SU-DHL-6 (cell line): ENCODE results near the gene SCAPER.
"Not testable (repeated sequence)": the region's sequence is repeated elsewhere in the genome, so short reads cannot be mapped to it uniquely, and the experiment has no call there.

ENCODE experiments used
- H2AFZ ChIP-seq: fragments of 200-600 bp; sonication (generic); 2 replicates; pipeline ENCODE4 v1.6.1; 2014; ENCODE audit warnings: low read depth, mild to moderate bottlenecking, moderate library complexity, mixed read lengths, antibody characterized with exemption, low read length; ENCODE audit not compliant: severe bottlenecking
- H3F3A ChIP-seq: fragments of 200-600 bp; shearing (Covaris generic); 2 replicates; pipeline ENCODE4 v1.6.0; 2016; ENCODE audit warnings: antibody characterized with exemption, mild to moderate bottlenecking; ENCODE audit not compliant: insufficient read depth
- H3K27ac ChIP-seq: fragments of 200-600 bp; sonication (generic); 2 replicates; pipeline ENCODE4 v1.5.1; 2016; ENCODE audit warnings: low read depth, mild to moderate bottlenecking, low read length, moderate library complexity, mixed read lengths
- H3K27me3 ChIP-seq: fragments of 200-600 bp; sonication (generic), shearing (Covaris generic); 2 replicates; pipeline ENCODE4 v1.6.0; 2014; ENCODE audit warnings: mild to moderate bottlenecking, low read length
- H3K36me3 ChIP-seq: fragments of 200-600 bp; sonication (generic); 2 replicates; pipeline ENCODE4 v1.6.1; 2014; ENCODE audit warnings: mild to moderate bottlenecking, low read length, mixed read lengths
- H3K4me2 ChIP-seq: fragments of 300-600, 200-600 bp; shearing (Covaris generic), sonication (generic); 2 replicates; pipeline ENCODE4 v1.6.0; 2014; ENCODE audit warnings: low read length, low read depth, mild to moderate bottlenecking; ENCODE audit not compliant: poor library complexity, severe bottlenecking
- H3K4me3 ChIP-seq: fragments of 200-600 bp; sonication (generic); 2 replicates; pipeline ENCODE4 v1.5.1; 2014; ENCODE audit warnings: antibody characterized with exemption, low read length, mild to moderate bottlenecking, mixed read lengths; ENCODE audit not compliant: insufficient read depth, poor library complexity, severe bottlenecking
- H3K79me2 ChIP-seq: fragments of 200-600 bp; sonication (generic); 2 replicates; pipeline ENCODE4 v1.6.1; 2014; ENCODE audit warnings: mild to moderate bottlenecking, low read length, moderate library complexity; ENCODE audit not compliant: insufficient read depth
- H3K9ac ChIP-seq: fragments of 200-600 bp; sonication (generic); 2 replicates; pipeline ENCODE4 v1.7.0; 2014; ENCODE audit warnings: mild to moderate bottlenecking, low read length
- H3K9me2 ChIP-seq: fragments of 200-600 bp; sonication (generic); replicated peaks from 2 replicates; pipeline ENCODE4 v1.6.1; 2014; ENCODE audit warnings: low read length; ENCODE audit not compliant: insufficient read depth
- H3K9me3 ChIP-seq: fragments of 200-600 bp; sonication (generic); 2 replicates; pipeline ENCODE4 v1.6.1; 2014; ENCODE audit warnings: low read length, mixed read lengths; ENCODE audit not compliant: insufficient read depth
- H4K20me1 ChIP-seq: fragments of 200-600 bp; sonication (generic); 2 replicates; pipeline ENCODE4 v1.6.1; 2014; ENCODE audit warnings: low read depth, mild to moderate bottlenecking, antibody characterized with exemption, low read length, moderate library complexity, mixed read lengths
- CTCF ChIP-seq: fragments of 200-600 bp; sonication (generic); IDR thresholded peaks from one replicate; pipeline ENCODE4 v1.5.1; 2017; ENCODE audit warnings: antibody characterized with exemption, mild to moderate bottlenecking, low read length, moderate library complexity; ENCODE audit not compliant: insufficient read depth, poor library complexity, severe bottlenecking
- EZH2phosphoT487 ChIP-seq: fragments of 200-600 bp; sonication (generic), shearing (Covaris generic); conservative IDR thresholded peaks from 2 replicates; pipeline ENCODE4 v1.6.1; 2018; ENCODE audit warnings: mild to moderate bottlenecking, antibody characterized with exemption, low read length, moderate library complexity, mixed read lengths

SCAPER gene

GRCh38 chr15:76887280-76888141 lies 17.6 kb downstream of the SCAPER start:
- not testable (repeated sequence) for H3K36me3 ChIP-seq, H3K9ac ChIP-seq, H3K27ac ChIP-seq, H4K20me1 ChIP-seq, H3K79me2 ChIP-seq, H3K9me3 ChIP-seq, H3K4me3 ChIP-seq, H3K4me2 ChIP-seq, H3K9me2 ChIP-seq, H3K27me3 ChIP-seq, H3F3A ChIP-seq, H2AFZ ChIP-seq

GRCh38 chr15:76885212-76885611 lies 19.9 kb downstream of the SCAPER start:
- Histone ChIP-seq H3K79me2 (no peaks in the 10 kb centered on the region), H3K27ac (no peak overlapping the region), H3K9ac (no peak overlapping the region), H3K36me3 (no peaks in the 10 kb centered on the region), H3K9me2 (no peaks in the 10 kb centered on the region), H3K27me3 (no peaks in the 10 kb centered on the region), H4K20me1 (no peaks in the 10 kb centered on the region), H3F3A (no peaks in the 10 kb centered on the region), H3K4me3 (no peak overlapping the region), H2AFZ (no peak overlapping the region), H3K9me3 (no peaks in the 10 kb centered on the region), H3K4me2 (no peak overlapping the region)
- TF ChIP-seq EZH2phosphoT487 (no peak), CTCF (no peak)

- Histone ChIP-seq H3K9me3 (no peaks in the 10 kb centered on the region), H4K20me1 (no peaks in the 10 kb centered on the region), H3K36me3 (no peaks in the 10 kb centered on the region), H3F3A (peaks cover 5% of the 10 kb centered on the region; the same call in 1 of the 2 replicates), H3K79me2 (no peaks in the 10 kb centered on the region), H3K27ac (no peak overlapping the region), H3K4me3 (no peak overlapping the region), H3K9me2 (no peaks in the 10 kb centered on the region), H3K4me2 (no peak overlapping the region), H3K9ac (no peak overlapping the region), H3K27me3 (no peaks in the 10 kb centered on the region), H2AFZ (no peak overlapping the region)
- TF ChIP-seq EZH2phosphoT487, result no peak
- no peak for TF ChIP-seq CTCF
These were observed 29.2 kb downstream of the SCAPER start for GRCh38 chr15:76875911-76876310.

DNA sequence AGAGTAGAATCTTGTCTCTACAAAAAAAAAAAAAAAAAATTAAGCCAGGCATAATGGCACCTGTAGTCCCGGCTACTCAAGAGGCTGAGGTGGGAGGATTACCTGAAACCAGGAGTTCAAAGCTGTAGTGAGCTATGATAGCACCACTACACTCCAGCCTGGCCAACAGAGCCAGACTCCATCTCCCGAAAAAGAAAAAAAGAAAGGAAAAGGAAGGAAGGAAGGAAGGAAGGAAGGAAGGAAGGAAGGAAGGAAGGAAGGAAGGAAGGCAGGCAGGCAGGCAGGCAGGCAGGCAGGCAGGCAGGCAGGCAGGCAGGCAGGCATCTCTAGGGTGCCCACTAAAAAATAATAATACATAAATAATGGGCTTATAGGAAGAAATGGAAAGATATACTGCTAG lies 32.1 kb downstream of the SCAPER start:
- not testable (repeated sequence) for H3F3A ChIP-seq, H3K36me3 ChIP-seq, H3K27ac ChIP-seq, H3K4me3 ChIP-seq, H3K27me3 ChIP-seq, H3K9ac ChIP-seq, H3K4me2 ChIP-seq, H3K9me3 ChIP-seq, H3K79me2 ChIP-seq, H4K20me1 ChIP-seq, H3K9me2 ChIP-seq, H2AFZ ChIP-seq
